ENCODE measurements around the gene PLPPR1.

The PLPPR1 gene

DNA sequence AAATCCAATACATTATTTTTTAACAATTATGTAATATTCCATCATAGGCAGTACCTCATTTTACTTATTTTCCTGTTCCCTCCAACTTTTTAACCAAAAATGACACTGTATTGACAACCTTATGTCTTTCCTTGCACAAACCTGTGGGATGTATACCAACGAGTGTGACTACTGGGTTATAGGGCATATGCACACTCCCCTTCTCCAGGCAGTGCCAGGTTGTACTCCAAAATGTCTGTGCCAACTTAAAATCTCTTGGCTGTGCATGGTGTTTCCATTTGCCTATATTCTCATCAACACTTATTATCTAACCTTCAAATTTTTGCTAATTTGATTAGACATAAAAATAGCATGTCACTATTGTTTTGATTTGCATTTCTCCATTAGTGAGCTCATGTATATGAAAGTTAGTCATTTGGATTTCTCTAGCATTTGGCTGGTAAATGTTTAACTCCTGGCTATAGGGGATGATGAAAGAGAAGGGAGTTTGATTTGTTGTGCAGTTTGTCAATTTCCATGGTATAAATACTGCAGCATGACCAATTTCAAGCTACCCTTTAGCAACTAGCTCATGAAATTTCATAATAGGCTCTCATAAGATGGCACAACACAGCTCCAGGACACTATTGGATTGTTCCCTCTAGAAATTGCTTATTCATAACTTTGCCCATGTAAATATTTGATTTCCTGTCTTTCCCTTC, 226.4 kb downstream of the PLPPR1 start:
- Histone ChIP-seq H3K9me3 (ENCODE audit: control insufficient read depth in 5 of 5, low read length in 5 of 5) (no peaks in the 10 kb centered on the region), H3K4me1 (ENCODE audit: control insufficient read depth in 5 of 5, insufficient read depth in 5 of 5, low read length in 5 of 5) (peaks cover 0 to 12% (median 0%) of the 10 kb centered on the region in 5 donors), H3K27me3 (ENCODE audit: control insufficient read depth in 5 of 5, insufficient read depth in 4 of 5, low read length in 5 of 5) (no peaks in the 10 kb centered on the region), H3K4me3 (ENCODE audit: low read depth in 1 of 5, low read length in 5 of 5) (no peak overlapping the region), H3K9ac (ENCODE audit: low read length in 5 of 5) (no peak overlapping the region), H3K27ac (ENCODE audit: low read depth, low read length) (no peak overlapping the region), H3K36me3 (ENCODE audit: control insufficient read depth in 5 of 5, insufficient read depth in 5 of 5, low read length in 5 of 5) (no peaks in the 10 kb centered on the region)

DNA sequence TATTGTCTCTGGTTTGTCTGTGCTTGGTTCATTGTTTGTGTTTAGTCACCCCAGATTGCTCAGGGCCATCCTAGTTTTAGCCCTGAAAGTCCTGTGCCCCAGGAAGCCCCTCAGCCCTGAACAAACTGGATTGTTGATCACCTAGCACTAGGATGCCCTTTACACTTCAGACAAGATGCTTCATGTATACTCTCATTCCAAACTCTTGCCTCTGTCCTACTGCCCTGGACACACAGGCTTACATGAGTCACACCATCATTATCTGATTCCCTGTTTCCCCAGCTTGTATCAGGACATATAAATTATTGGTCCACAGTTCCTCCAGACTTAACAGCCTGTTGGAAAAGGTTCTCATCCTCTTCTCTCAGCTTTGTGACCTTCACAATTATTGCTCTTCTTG, 236.2 kb downstream of the PLPPR1 start:
- no peak overlapping the region for H3K4me3 ChIP-seq (ENCODE audit: low read depth in 1 of 5, low read length in 5 of 5)
- H3K27ac ChIP-seq (ENCODE audit: low read depth, low read length), result no peak overlapping the region
- H3K9me3 ChIP-seq (ENCODE audit: control insufficient read depth in 5 of 5, low read length in 5 of 5), result no peaks in the 10 kb centered on the region
- no peak overlapping the region for H3K9ac ChIP-seq (ENCODE audit: low read length in 5 of 5)
- peaks cover 0 to 3% (median 0%) of the 10 kb centered on the region in 5 donors for H3K4me1 ChIP-seq (ENCODE audit: control insufficient read depth in 5 of 5, insufficient read depth in 5 of 5, low read length in 5 of 5)
- H3K36me3 ChIP-seq (ENCODE audit: control insufficient read depth in 5 of 5, insufficient read depth in 5 of 5, low read length in 5 of 5), result no peaks in the 10 kb centered on the region
- peaks cover 0 to under 1% (median 0%) of the 10 kb centered on the region in 5 donors for H3K27me3 ChIP-seq (ENCODE audit: control insufficient read depth in 5 of 5, insufficient read depth in 4 of 5, low read length in 5 of 5)

GRCh38 chr9:101265261-101265660, 236.7 kb downstream of the PLPPR1 start:
- no peaks in the 10 kb centered on the region for H3K36me3 ChIP-seq (ENCODE audit: control insufficient read depth in 5 of 5, insufficient read depth in 5 of 5, low read length in 5 of 5)
- H3K27me3 ChIP-seq (ENCODE audit: control insufficient read depth in 5 of 5, insufficient read depth in 4 of 5, low read length in 5 of 5), result peaks cover 0 to 3% (median 0%) of the 10 kb centered on the region in 5 donors
- no peak overlapping the region for H3K9ac ChIP-seq (ENCODE audit: low read length in 5 of 5)

DNA sequence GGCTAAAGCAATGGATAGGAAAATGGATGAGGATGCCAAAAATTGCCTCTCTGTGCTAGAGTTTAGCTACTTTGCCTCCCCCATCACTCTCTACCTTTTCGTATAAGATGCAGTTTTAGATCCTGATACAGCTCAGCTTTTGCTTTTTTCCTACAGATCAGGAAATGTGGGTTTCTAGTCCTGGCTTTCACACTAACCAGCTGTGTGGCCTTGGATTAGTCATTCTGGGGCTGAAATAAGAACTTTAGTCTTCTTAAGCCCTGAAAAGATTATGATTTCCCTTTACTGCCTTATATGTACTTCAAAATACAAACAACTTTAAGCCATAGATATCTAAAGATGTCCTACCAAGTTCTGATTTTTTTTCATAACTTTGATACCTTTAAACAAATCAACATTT, 239.9 kb downstream of the PLPPR1 start:
- H3K9ac ChIP-seq (ENCODE audit: low read length in 5 of 5), result no peak overlapping the region

More at GRCh38 chr9:101265261-101265660, 236.7 kb downstream of the PLPPR1 start:
- H3K9me3 ChIP-seq (ENCODE audit: control insufficient read depth in 5 of 5, low read length in 5 of 5), result no peaks in the 10 kb centered on the region
- H3K4me1 ChIP-seq (ENCODE audit: control insufficient read depth in 5 of 5, insufficient read depth in 5 of 5, low read length in 5 of 5), result peaks cover 0 to 3% (median 0%) of the 10 kb centered on the region in 5 donors
- no peak overlapping the region for H3K27ac ChIP-seq (ENCODE audit: low read depth, low read length)
- H3K4me3 ChIP-seq (ENCODE audit: low read depth in 1 of 5, low read length in 5 of 5), result no peak overlapping the region

GRCh38 chr9:101269591-101270283, 241.2 kb downstream of the PLPPR1 start:
- Histone ChIP-seq H3K4me1 (ENCODE audit: control insufficient read depth in 5 of 5, insufficient read depth in 5 of 5, low read length in 5 of 5) (peaks cover 0 to 3% (median 0%) of the 10 kb centered on the region in 5 donors), H3K27me3 (ENCODE audit: control insufficient read depth in 5 of 5, insufficient read depth in 4 of 5, low read length in 5 of 5) (peaks cover 0 to 3% (median 0%) of the 10 kb centered on the region in 5 donors), H3K9ac (ENCODE audit: low read length in 5 of 5) (no peak overlapping the region), H3K9me3 (ENCODE audit: control insufficient read depth in 5 of 5, low read length in 5 of 5) (no peaks in the 10 kb centered on the region), H3K27ac (ENCODE audit: low read depth, low read length) (no peak overlapping the region), H3K36me3 (ENCODE audit: control insufficient read depth in 5 of 5, insufficient read depth in 5 of 5, low read length in 5 of 5) (no peaks in the 10 kb centered on the region), H3K4me3 (ENCODE audit: low read depth in 1 of 5, low read length in 5 of 5) (no peak overlapping the region)

More for the DNA sequence above, 239.9 kb downstream of the PLPPR1 start:
- no peaks in the 10 kb centered on the region for H3K36me3 ChIP-seq (ENCODE audit: control insufficient read depth in 5 of 5, insufficient read depth in 5 of 5, low read length in 5 of 5)
- peaks cover 0 to 3% (median 0%) of the 10 kb centered on the region in 5 donors for H3K27me3 ChIP-seq (ENCODE audit: control insufficient read depth in 5 of 5, insufficient read depth in 4 of 5, low read length in 5 of 5)
- H3K27ac ChIP-seq (ENCODE audit: low read depth, low read length), result no peak overlapping the region
- no peak overlapping the region for H3K4me3 ChIP-seq (ENCODE audit: low read depth in 1 of 5, low read length in 5 of 5)
- H3K4me1 ChIP-seq (ENCODE audit: control insufficient read depth in 5 of 5, insufficient read depth in 5 of 5, low read length in 5 of 5), result peaks cover 0 to 3% (median 0%) of the 10 kb centered on the region in 5 donors
- no peaks in the 10 kb centered on the region for H3K9me3 ChIP-seq (ENCODE audit: control insufficient read depth in 5 of 5, low read length in 5 of 5)

DNA sequence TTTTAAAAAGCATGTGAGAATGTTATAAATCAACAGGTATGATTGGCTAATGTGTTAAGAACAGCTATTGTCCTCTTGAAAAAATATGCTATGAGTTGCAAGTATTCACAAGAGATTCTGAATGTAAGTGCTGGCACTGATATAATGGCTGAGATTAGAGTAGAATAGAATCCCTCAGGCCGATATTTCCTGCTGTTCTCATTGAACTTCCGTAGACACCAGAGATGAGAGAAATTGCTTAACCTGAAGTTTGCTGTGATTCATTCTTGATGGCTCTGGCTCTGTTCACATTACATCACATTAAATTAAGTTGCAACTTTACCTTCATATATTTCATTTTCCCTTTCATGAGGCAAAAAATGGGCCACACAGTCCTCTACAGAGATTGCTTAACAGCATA, 241.8 kb downstream of the PLPPR1 start:
- peaks cover 0 to 3% (median 0%) of the 10 kb centered on the region in 5 donors for H3K4me1 ChIP-seq (ENCODE audit: control insufficient read depth in 5 of 5, insufficient read depth in 5 of 5, low read length in 5 of 5)
- H3K9ac ChIP-seq (ENCODE audit: low read length in 5 of 5), result no peak overlapping the region
- no peak overlapping the region for H3K27ac ChIP-seq (ENCODE audit: low read depth, low read length)
- H3K9me3 ChIP-seq (ENCODE audit: control insufficient read depth in 5 of 5, low read length in 5 of 5), result no peaks in the 10 kb centered on the region
- H3K4me3 ChIP-seq (ENCODE audit: low read depth in 1 of 5, low read length in 5 of 5), result no peak overlapping the region
- H3K36me3 ChIP-seq (ENCODE audit: control insufficient read depth in 5 of 5, insufficient read depth in 5 of 5, low read length in 5 of 5), result no peaks in the 10 kb centered on the region
- H3K27me3 ChIP-seq (ENCODE audit: control insufficient read depth in 5 of 5, insufficient read depth in 4 of 5, low read length in 5 of 5), result peaks cover 0 to 3% (median 0%) of the 10 kb centered on the region in 5 donors

DNA sequence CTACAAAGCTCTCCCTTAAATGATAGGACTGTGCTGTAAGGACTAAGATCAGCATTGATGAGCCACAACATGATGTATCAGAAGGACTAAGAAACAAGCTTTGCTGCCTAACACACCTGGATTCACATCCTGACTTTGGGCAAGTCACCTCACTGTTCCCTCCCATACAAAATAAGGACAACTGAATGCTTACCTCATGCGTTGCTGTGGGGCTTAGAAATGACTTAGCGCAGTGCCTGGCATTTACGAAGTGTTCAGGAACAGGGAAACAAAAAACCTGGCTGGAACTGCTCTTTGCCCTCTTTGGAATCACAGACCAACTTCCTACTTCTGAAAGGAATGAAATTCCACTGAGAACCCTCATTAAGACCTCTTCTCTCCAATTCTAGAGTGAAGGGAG, 242.6 kb downstream of the PLPPR1 start:
- no peak overlapping the region for H3K27ac ChIP-seq (ENCODE audit: low read depth, low read length)
- no peaks in the 10 kb centered on the region for H3K36me3 ChIP-seq (ENCODE audit: control insufficient read depth in 5 of 5, insufficient read depth in 5 of 5, low read length in 5 of 5)
- no peaks in the 10 kb centered on the region for H3K9me3 ChIP-seq (ENCODE audit: control insufficient read depth in 5 of 5, low read length in 5 of 5)
- H3K4me3 ChIP-seq (ENCODE audit: low read depth in 1 of 5, low read length in 5 of 5), result no peak overlapping the region
- H3K9ac ChIP-seq (ENCODE audit: low read length in 5 of 5), result no peak overlapping the region
- H3K4me1 ChIP-seq (ENCODE audit: control insufficient read depth in 5 of 5, insufficient read depth in 5 of 5, low read length in 5 of 5), result peaks cover 0 to 3% (median 0%) of the 10 kb centered on the region in 5 donors
- peaks cover 0 to 3% (median 0%) of the 10 kb centered on the region in 5 donors for H3K27me3 ChIP-seq (ENCODE audit: control insufficient read depth in 5 of 5, insufficient read depth in 4 of 5, low read length in 5 of 5)

GRCh38 chr9:101274971-101275768, 246.6 kb downstream of the PLPPR1 start:
- no peaks in the 10 kb centered on the region for H3K36me3 ChIP-seq (ENCODE audit: control insufficient read depth in 5 of 5, insufficient read depth in 5 of 5, low read length in 5 of 5)
- H3K27ac ChIP-seq (ENCODE audit: low read depth, low read length), result no peak overlapping the region
- no peak overlapping the region for H3K4me3 ChIP-seq (ENCODE audit: low read depth in 1 of 5, low read length in 5 of 5)
- H3K9me3 ChIP-seq (ENCODE audit: control insufficient read depth in 5 of 5, low read length in 5 of 5), result peaks cover 0 to 4% (median 0%) of the 10 kb centered on the region in 5 donors
- H3K27me3 ChIP-seq (ENCODE audit: control insufficient read depth in 5 of 5, insufficient read depth in 4 of 5, low read length in 5 of 5), result no peaks in the 10 kb centered on the region
- H3K9ac ChIP-seq (ENCODE audit: low read length in 5 of 5), result no peak overlapping the region
- no peaks in the 10 kb centered on the region for H3K4me1 ChIP-seq (ENCODE audit: control insufficient read depth in 5 of 5, insufficient read depth in 5 of 5, low read length in 5 of 5)

- no peak overlapping the region for H3K9ac ChIP-seq (ENCODE audit: low read length in 5 of 5)
- no peak overlapping the region for H3K27ac ChIP-seq (ENCODE audit: low read depth, low read length)
- no peaks in the 10 kb centered on the region for H3K27me3 ChIP-seq (ENCODE audit: control insufficient read depth in 5 of 5, insufficient read depth in 4 of 5, low read length in 5 of 5)
- peaks cover 0 to 4% (median 0%) of the 10 kb centered on the region in 5 donors for H3K9me3 ChIP-seq (ENCODE audit: control insufficient read depth in 5 of 5, low read length in 5 of 5)
- no peaks in the 10 kb centered on the region for H3K4me1 ChIP-seq (ENCODE audit: control insufficient read depth in 5 of 5, insufficient read depth in 5 of 5, low read length in 5 of 5)
- no peaks in the 10 kb centered on the region for H3K36me3 ChIP-seq (ENCODE audit: control insufficient read depth in 5 of 5, insufficient read depth in 5 of 5, low read length in 5 of 5)
- no peak overlapping the region for H3K4me3 ChIP-seq (ENCODE audit: low read depth in 1 of 5, low read length in 5 of 5)
These were observed 247.3 kb downstream of the PLPPR1 start for GRCh38 chr9:101275769-101276250.

All from subcutaneous abdominal adipose tissue (tissue), 5 donors.